ENCODE data around the gene LRP1.

DNA sequence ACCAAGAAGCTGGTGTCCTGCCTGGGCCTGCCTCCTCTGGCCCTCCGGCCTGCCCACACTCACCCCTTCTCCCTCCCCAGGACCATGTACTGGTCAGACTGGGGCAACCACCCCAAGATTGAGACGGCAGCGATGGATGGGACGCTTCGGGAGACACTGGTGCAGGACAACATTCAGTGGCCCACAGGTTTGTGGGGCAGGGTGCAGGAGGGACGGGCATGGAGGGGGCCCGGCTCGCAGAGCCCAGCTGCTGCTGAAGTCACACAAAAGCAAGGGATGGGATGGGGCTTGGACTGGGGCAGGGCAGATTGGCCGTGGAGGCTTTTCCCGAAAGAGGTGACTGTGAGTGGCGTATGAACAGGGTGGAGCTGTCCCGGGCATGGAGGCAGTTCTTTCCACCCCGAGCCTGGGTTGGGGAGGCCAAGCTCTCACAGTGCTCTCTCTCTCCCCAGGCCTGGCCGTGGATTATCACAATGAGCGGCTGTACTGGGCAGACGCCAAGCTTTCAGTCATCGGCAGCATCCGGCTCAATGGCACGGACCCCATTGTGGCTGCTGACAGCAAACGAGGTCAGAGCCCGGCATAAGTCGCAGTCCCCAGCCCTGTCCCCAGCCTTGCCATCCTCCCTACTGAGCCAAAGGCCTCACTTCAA is 80.5 kb downstream of the LRP1 start:
- TF ChIP-seq POLR2A (IDR thresholded peaks at IDR 0.05; ENCODE audit: insufficient read depth in 1 of 2, low read depth in 2 of 2, low read length in 2 of 2), result no peak
- TF ChIP-seq ZNF30 (CRISPR knock-in tag; IDR thresholded peaks at IDR 0.05), result no peak
- TF ChIP-seq, protein P1, sequence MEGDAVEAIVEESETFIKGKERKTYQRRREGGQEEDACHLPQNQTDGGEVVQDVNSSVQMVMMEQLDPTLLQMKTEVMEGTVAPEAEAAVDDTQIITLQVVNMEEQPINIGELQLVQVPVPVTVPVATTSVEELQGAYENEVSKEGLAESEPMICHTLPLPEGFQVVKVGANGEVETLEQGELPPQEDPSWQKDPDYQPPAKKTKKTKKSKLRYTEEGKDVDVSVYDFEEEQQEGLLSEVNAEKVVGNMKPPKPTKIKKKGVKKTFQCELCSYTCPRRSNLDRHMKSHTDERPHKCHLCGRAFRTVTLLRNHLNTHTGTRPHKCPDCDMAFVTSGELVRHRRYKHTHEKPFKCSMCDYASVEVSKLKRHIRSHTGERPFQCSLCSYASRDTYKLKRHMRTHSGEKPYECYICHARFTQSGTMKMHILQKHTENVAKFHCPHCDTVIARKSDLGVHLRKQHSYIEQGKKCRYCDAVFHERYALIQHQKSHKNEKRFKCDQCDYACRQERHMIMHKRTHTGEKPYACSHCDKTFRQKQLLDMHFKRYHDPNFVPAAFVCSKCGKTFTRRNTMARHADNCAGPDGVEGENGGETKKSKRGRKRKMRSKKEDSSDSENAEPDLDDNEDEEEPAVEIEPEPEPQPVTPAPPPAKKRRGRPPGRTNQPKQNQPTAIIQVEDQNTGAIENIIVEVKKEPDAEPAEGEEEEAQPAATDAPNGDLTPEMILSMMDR (CRISPR knock-in tag; IDR thresholded peaks at IDR 0.05), result no peak
- no peak for TF ChIP-seq CREB1 (IDR thresholded peaks at IDR 0.05)
- TF ChIP-seq CREB1 (CRISPR knock-in tag; IDR thresholded peaks at IDR 0.05), result no peak

All from HepG2 (cell line).